Right hindlimb (tissue), 1 donor: Measurements from ENCODE around the gene PCGF3.

Experiments used
- DNase-seq: peaks from one replicate; pipeline ENCODE4 v3.0.0-alpha.2; 2018

Gene PCGF3

DNA sequence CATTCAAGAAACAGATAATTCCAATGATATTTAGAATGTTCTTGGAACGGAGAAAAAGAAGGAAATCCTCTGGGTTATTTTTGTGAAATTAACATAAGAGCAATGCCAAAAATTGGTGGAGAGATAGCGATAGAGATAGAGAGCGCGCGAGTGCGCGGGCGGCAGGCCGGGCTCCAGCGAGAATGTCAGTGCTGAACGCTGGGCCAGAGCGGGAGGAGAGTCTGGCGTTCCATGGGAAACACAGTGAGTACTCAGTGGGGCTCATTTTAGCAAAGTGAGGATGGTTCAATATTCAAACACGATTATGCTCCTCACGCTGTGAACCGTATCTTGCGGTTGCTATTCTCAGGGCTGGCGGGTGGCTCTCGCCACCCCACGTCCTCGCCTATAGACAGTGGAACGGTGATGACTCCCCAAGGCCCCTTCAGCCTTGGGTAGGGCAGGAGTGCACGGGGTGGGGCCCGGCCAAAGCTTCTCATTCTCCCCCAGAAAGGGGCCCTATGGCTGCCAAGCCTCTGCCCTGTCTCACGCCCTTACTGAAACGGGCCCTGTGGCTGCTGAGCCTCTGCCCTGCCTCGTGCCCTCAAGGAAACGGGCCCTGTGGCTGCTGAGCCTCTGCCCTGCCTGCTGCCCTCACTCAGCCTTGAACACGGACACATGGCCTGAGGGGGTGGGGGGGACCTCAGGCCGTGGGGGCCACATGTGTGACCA, 103.4 kb downstream of the PCGF3 start:
- no peak for DNase-seq

DNA sequence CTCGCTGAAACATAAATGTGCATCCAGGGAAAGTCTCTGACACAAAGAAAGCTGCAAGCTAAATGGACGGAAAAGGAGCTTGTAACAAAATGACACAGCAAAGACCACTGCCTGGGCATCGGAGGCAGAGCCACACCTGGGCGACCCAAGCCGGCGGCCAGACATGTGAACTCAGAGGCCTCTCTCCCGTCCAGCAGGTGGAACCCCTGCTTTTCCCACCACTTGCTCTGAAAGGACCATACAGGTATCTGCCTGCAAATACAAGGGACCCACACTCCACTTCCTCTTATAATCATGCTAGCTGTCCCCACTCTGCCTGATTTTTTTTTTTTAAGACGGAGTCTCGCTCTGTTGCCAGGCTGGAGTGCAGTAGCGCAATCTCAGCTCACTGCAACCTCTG, 108.3 kb downstream of the PCGF3 start:
- no peak for DNase-seq

DNA sequence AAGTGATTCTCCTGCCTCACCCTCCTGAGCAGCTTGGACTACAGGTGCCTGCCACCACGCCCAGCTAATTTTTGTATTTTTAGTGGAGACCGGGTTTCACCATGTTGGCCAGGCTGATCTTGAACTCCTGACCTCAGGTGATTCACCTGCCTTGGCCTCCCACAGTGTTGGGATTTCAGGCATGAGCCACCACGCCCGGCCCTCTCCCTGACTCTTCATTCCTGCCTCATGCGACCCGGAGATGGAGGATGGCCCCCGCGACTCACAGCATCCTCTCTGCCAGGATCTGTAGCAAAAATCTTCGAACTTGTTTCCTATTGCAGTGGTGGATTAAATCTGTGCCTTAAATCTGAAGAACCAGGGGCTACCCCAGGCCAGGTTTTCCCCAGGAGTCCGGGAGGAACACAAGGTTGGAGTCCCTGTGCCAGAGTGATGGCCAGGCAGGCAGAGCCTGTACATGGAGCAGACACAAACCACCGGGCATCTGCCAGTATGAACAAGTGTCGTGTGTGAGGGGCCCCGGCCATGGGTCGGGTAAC, 108.7 kb downstream of the PCGF3 start:
- no peak for DNase-seq

DNA sequence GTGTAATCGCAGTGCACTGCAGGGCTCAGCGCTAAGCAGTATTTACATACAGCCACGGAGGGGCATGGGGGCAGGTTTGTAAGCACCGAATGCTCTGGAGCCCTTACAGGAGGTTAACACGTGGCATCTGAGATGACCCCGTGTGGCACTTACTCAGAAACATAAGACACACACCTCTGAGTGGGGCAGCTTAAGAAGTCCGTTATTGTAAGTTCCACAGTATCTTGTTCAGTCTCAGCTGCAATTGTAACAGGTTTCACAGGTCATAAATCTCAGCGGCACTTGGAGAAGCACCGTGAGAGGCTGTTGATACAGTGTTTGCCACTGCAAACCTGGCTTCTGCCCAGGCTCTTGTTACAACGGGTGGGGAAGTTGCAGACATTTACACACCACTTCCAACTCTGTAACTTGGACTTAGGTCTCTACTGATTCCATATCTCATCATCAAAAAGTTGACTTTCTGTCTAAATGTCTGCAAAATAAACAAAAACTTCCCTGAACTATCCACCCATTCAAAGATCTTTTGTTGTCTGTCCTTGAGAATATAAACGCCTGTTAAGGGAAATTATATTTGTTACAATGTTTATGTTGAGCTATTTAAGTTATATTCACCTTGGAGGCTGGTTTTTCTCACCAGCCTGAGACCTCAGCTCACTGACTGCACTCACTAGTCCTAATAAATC, 110.0 kb downstream of the PCGF3 start:
- no peak for DNase-seq

DNA sequence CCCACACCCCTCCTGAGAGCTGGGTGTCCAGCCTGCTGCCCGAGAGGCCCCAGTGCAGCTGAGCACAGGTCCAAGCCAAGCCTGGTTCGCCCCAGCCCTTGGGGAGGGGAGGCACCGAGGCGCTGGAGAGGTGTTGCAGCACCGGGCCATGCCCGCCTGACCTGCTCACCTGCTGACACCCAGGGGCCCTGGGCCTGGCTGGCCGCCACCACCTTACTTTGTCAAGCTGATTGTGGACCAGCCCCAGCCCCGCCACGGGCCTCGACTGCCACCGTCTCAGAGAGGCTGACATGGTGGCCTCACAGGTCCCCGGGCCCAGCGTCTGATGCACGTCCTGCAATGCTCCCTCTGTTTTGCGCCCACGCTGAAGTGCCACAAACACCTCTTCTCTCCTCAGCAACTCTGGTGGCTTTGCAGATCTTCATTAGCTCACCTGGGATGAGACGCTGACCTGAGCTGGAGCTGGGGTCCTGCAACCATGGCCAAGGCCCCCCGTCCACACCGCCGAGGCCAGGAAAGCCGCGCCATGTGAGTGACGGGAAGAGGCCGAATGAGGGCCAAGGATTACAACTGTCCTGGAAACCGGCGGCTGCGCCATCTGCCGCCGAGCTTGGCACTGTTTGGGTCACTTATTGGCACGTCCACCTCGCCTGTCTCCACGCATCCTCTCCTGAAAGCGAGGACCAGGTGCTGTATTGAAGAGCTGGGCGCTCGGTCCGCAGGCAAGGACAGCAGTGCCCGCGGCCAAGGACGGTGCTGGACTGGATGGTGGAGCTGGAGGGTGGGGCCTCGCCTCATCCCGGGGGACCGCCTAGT, 112.7 kb downstream of the PCGF3 start:
- DNase-seq: no peak

DNA sequence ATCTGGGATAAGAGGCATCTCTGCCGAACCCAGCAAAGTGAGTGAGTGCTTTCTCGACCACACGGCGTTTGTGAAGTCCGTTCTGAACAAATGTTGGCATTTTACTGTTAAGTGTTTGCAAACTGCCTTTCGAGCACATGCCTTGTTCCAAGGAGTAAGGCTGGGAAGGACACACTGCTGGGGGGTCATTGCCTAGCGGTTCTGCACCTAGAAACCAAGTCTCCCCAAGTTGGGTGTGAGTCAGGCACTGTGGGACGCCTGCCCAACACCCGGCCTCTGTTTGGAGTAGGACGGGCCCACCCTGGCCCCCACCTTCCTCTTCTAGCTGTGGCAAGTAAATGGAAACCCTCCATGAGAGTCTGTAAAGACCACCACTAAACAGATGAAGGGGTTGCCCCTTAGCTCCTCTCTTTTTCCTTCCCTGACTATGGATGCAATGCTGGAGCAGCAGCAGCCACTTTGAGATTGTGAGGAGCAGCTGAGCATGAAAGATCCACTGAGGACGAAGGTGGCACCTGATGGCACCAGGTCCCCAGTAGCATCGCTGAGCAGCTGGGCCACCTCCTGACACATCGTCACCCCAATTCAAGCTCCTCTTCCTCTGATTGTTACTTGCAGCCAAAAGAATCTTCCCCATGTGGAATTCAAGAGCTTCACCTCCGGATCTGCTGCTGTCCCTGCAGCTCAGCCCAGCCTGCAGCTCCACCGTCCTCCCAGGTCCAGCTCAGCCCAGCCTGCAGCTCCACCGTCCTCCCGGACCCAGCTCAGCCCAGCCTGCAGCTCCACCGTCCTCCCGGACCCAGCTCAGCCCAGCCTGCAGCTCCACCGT, 114.0 kb downstream of the PCGF3 start:
- DNase-seq: no peak
